HG03108 (cell line): ENCODE data around the gene CSNK1G3.

Experiments
- ATAC-seq: cut with Tn5 transposase; IDR thresholded peaks from one replicate; pipeline ENCODE4 v1.9.1; 2021; ENCODE audit warnings: moderate library complexity; ENCODE audit not compliant: unreplicated experiment

The CSNK1G3 gene

DNA sequence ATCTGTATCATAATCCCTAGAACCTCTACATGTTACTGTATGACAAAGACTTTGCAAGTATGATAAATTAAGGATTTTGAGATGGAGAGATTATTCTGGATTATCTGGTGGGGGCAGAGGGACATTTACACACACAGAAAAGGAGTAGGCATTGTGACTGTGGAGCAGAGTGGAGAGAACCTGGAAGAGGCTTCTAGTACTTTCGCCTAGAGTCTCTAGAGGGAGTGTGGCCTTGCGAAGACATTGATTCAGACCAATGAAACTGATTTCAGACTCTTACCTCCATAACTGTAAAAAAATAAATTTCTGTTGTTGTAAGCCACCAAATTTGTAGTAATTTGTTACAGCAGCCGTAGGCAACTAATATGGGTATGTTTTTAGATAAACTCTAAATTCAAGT lies 45.9 kb downstream of the CSNK1G3 start:
- no peak for ATAC-seq

DNA sequence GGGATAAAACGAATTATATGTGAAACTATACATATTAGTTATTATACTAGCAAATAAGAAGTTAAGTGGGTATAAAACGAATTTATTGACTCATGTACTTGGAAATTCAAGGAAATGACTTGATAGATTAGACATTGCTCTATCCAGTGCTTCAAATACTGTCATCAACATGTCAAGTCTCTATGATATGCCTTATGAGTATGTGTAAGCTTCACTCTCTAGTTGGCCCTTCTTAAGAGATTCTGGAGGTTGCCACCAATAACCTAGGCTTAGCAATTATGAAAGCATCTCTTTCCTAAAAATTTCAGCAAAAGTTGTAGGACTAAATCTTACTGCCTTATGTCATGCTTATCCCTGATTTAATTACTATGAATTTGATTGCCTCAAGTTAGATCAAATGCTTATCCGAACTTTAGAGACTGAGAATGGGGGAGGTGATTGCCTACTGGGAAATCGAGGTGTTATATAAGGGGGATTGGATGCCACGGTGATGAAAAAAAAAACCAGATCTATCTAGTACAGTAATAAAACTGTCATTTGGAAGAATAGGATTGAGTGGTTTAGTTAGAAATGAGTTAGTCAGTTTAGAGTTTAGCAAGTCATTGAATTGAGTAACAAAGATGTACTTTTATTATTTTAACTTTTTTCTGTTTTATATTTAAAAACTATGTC lies 46.9 kb downstream of the CSNK1G3 start:
- ATAC-seq = no peak

DNA sequence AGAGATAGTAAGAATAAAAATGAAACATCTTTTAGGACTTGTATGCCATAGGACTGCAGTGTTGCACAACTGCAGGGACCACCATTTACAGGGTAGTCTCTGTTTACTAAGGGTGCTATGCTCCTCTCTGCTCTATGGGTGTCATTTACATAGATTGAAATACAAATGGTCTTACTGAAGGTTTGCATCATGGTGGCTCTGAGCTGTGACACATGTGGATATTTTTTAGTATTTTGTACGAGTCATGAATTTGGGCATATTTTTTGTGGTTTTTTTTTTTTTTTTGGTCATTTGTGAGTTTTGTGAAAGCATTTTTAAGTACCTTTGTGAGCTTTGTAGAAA lies 47.4 kb downstream of the CSNK1G3 start:
- ATAC-seq = no peak

DNA sequence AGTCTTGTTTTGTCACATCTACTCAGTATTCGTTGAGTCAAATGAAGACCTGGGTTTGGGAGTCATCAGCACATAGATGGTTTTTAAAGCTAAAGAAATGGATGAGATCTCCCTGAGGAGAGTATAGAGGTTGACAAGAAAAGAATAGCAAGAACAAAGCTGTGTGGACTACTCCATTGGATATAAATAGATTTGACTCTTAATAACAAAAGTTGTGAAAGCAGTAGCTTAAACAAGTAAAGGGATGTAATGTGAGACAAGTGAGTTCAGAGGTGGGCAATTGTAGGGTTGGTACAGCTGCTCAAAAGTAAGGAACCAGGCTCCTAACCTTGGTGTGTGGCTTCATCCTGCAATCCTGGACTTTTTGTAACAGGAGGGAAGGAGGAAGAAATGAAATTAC lies 49.3 kb downstream of the CSNK1G3 start:
- no peak for ATAC-seq

DNA sequence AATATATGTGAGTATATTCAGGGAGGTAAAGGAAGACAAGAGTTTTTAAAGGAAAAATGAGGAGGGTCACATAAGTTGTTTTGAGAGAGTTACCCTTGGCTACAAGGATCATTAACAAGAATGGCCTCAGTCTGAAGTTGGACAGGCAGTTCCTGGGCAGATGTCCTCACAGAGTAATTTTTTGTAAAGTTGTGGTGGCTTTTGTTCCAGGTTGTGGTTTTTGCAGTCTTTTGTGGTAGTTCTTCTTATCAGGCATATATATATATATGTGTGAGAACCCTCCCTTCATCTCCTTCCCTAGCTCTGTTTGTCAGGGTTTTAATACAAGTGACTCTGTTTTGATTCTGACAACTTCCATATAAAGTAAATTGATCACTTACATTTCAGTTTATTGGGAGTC lies 60.0 kb downstream of the CSNK1G3 start:
- ATAC-seq = no peak

DNA sequence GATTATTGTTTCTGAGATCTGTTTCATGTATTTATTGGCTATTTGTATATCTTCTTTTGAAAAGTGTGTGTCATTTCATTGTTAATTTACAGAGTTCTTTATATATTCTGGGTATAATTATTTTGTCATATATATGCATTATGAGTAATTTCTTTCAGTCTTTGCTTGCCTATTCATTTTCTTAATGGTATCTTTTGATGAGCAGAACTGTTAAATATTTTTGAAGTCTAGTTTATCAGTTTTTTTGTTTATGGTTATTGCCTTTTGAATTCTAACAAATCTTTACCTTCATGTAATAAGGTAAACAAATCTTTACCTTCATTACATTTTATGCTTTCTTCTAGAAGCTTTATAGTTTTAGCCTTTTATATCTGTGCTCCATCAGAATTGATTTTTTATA lies 66.4 kb downstream of the CSNK1G3 start:
- no peak for ATAC-seq

DNA sequence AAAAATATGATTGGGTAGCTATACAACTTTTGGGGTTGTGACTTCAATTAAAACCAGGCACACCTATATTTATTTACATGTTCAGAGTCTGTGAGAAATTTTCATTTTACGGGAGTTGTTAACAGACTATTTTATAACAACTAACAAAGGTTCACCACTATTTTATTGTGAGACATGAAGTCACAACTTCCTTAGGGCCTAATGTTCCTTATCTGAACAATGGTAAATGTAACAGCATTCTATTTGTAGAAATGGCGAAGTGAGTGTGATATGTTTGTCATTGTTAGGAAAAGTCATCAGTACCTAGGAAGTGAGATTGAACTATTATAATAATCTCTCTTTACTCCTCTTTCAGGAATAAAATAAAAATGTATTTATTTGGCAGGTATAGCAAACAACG lies 67.4 kb downstream of the CSNK1G3 start:
- no peak for ATAC-seq

DNA sequence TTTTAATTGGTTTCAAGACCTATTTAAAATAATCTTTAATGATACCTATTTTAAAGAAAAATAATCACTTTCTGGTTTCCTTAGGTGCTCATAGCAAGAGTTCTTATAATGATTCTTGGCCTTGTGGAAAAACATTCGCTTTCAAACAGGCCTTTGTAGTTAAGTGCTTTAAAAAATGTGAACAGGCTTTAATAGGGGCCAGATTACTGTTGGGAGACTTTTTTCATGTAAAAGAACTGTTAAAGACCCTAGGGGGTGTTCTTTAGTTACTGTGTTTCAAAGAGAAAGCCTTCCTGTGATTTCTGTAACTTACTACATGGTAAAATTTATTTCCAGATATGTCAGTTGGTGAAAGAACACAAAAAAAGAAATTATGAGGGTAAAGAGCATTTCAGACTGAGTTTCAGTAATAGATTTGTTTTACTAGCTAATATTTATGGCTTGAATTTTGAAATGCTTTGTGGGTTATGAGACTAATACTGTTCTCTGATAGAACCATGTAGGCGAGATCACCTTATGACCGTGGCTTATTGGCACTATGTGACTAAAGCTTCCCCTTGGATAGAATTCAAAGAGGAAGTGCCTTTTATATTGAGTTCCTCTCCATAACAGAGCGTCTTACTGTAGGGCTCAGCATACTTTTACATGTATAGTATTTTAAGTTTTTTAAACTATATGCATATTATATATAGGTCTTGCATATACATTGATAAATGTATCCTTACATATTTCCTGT lies 70.7 kb downstream of the CSNK1G3 start:
- no peak for ATAC-seq

DNA sequence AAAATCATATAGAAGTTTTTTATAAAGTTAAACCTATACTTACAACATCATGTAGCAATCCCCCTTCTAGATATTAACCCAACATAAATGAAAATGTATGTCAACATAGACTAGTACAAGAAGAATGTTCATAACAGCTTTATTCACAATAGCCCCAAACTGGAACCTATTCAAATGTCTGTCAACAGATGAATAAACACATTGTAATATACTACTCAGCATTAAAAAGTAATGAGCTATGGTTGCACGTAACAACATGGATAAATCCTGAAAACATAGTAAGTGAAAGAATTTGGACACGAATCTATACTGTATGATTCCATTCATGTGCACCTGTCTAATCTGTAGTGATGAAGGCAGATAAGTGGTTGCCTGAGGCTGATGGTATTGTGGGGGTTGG lies 73.9 kb downstream of the CSNK1G3 start:
- ATAC-seq = no peak

DNA sequence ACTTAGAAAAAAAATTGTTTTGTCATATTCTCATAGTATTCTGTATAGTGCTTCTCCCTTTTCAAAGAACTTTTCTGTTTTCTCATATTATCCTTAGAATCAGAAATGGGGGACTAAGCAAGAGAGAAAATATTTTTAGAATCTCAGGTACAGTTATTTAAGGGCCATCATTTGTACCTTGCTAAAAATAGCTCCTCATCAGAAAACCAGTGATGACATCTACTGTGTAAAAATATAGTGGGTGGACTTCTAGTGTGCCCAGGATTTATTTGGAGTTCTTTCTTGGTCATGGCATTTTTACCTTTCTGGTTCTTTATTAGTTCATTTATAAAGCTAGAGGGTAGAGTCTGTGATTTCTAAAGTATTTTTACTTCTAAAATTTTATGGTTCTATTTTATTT lies 82.5 kb downstream of the CSNK1G3 start:
- no peak for ATAC-seq

DNA sequence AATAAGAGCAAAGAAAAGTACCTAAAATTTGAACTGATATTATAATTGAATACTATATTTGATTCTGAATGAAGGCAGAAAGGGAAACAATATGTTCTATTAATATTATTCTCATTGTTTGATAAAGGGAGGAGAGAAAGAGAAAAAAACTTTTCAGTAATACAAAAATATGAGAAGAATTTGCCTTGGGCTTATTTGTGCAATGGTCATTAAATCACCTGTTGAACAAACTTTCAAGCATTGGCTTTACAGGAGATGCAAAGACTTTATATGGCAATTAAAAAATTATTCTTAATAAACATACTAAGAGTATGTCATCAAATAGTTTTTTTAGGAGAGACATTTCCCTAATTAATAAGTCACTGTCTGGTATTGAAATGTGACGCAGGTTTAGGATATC lies 85.0 kb downstream of the CSNK1G3 start:
- no peak for ATAC-seq

DNA sequence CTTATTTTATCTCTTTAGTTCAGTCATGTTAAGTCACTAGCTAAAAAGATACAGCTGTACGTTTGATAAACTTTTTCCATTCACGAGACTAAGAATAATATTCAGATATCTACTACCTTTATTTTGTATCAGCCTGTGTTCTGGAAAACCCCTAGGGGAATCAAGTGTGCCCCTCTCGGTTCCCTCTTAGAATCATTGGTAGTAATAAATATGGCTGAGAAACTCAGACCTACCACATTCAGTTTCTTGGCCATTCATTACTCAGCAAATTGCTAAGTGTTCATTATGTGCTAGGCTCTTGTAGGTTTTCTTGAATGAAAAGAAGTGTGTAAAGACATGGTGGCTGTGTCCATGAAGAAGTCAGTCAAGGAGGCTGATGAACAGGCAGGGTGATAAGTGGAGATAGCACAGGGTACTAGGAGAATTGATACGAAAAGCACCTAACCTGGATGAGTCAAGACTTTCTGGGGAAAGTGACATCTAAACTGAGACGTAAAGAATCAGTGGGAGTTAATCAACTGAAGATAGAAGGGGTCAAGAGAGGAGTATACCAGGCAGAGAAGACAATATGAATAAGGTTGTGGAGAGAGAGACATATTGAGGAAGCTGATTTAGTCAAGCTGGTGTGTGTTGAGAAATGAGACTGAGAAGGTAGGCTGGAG lies 86.2 kb downstream of the CSNK1G3 start:
- no peak for ATAC-seq

DNA sequence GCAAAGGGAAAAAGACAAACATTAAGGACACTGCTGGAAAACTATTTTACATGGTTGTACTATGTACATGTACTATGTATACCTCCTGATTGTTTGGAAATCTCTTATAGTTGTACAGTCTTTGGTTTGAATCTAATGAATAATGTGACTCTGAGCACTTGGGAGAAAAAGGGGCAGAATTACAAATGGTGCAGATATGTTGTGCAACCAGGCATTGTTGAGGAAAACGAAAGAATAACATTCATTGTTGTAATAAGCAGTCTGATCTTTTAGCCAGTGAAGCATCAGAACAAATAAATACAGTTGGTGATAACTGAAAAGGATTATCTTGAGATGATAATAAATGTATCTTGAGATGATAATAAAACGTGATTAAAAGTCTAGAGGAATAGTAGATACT lies 87.2 kb downstream of the CSNK1G3 start:
- ATAC-seq = no peak

DNA sequence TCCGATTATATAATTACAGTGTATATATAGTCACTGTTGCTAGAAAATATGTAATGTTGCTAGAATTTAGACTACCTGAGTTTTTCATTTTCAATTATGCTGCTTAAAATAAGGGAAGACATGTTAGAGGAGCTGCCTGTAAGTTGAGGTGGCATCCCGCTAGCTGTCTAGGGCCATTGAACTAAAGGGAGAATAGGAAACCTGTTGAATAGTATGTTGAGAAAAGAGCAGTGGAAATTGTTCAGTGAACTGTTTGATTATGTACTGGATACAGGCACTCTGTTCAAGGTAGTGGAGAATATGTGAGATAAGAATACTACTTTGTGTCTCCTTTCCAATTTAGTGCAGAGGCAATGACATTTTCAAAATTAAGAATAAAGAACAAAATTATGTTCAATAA lies 89.6 kb downstream of the CSNK1G3 start:
- ATAC-seq = no peak

DNA sequence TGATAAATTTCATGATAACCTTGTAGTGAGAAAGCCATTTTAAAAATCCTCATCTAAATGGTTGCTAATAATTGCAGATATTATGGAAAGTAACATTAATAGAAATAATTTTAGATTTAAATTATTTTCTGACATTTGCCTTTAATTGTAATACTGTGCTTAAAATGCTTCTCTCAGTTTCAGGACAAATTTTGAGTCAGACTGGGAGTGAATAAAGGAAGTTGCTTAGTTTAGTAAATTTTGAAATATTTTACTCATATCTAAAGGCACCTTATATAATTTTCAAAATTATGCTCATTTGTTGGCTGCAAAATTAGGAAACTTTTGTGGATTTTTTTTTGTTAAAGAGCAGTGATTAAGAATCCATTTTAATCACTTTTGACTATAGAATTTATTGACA lies 93.8 kb downstream of the CSNK1G3 start:
- ATAC-seq = no peak

DNA sequence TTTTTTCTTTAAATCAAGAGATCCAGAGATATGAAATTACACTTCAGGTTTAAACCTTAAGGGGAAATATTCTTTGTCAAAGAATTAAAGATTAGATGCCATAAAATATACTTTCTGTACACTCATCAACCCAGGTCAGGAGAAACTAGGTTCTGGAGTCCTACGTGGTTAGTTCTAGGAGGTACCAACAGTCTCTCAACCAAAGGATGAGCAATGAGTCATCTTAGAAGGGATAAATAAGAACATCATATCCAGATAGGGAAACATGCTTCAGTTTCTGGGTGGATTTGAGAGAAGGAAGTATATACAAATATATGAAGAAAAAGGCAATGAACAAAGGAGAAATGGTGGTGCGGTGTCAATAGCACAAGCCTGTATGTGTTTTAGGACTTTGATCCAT lies 98.2 kb downstream of the CSNK1G3 start:
- ATAC-seq = no peak

DNA sequence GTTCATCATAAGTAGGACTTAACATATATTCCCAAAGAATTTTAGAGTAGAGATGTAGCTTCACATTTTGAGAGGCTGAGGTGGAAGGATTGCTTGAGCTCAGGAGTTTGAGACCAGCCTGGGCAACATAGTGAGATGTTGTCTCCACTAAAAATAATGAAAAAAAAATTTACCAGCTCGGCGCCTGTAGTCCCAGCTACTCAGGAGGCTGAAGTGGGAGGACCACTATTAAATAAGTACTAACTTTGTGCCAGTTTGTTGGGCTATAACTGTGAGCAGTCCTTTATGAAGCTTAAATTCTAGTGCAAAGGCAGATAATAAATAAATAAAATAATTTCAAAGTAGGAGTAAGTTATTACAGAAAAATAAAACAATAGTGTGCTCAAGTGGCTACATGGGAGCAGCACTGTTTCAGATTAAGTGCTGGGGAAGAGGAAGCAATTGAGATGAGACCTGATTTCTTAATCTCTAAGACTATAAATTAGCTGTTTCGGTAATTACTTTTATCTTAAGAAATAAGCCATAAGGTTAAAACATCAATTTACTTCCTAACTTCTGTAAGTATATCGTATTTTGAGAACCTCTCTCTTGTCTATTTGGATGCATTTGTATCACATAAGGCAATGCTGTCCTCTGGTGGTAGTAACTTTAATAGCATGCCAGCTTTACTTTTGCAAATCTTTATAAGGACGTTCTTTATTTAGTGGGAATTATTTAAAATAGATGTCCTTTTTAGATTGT lies 98.9 kb downstream of the CSNK1G3 start:
- ATAC-seq = peak; percentile 60

DNA sequence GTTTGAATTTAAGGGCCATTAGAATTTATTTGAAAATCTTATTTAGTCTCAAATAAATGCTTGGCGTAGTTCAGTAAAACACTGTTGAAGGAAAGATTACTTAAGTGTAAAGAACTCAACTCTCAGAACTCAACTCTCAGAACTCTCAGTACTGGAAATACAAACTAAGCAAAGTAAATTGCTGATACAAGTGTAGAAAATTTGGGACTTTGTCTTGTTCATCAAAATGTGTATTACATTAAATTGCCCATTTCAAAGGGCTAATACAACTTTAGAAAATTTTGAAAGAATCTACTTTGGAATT lies 99.4 kb downstream of the CSNK1G3 start:
- no peak for ATAC-seq

DNA sequence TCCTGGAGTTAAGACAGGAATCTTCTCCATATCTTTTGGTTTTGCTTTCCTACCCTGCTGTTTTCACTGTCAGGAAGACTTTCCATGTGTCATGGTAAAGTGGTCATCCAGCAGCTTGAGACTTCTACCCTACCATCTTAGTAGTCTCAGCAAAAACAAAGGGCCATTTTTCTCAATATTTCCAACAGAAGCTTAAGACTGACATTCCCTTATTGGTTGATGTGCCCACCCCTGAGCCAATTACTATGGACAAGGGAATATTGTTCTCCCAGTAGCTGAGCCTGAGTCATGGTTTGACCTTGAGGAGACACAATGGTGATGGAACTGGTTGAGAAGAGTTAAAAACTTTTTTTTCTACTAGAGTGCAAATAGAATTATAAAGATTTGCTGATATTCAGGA lies 105.6 kb downstream of the CSNK1G3 start:
- ATAC-seq = no peak

DNA sequence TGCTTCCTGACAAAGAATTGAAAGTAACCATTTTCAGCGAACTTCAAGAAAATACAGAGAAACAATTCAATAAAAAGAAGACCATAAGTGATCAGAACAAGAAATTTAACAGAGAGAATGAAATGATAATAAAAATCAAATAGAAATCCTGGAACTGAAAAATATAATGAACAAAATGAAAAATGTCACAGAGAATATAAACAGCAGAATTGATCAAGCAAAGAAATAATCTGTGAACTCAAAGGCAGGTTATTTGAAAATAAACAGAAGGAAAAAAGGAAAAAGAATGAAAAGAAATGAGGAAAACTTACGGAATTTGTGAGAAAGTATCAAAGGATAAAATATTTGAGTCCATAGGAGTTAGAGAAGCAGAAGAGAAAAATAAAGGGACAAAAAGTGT lies 114.1 kb downstream of the CSNK1G3 start:
- ATAC-seq = no peak

DNA sequence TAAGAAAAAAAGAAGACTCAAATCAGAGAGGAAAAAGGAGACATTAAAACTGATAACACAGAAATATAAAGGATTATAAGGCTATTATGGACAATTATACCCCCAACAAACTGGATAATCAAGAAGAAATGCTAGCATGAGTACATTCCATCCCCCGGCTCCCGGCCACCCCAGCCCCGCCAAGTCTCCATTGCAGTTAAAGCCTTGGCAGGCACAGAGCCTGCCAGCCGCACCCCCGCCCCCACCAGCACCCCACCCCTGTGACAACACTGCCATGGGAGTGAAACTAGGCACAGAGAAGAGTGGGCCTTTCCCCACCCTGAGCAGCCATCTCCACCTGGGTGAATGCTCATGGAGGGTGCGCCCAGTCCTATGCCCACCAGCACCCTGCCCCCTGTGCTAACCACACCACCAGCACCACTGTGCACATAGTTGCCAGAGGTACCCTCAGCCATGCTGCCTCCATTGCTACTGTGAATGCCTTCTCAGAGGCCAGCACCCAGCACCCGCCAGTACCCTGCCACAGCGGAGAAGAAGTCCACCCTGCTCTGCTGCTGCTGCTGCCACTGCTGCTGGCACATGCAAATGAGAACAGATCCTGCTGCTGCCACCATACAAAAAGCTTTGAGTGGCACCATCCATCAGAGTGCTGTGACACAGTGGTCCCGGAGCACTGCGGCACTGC lies 117.0 kb downstream of the CSNK1G3 start:
- no peak for ATAC-seq
